Stimulated activated effector memory CD8-positive, alpha-beta T cell treated with anti-CD3 and anti-CD28 coated beads, Interleukin-12 subunit alpha, Interleukin-12 subunit beta, amount 100 ng/mL, for 72 hours (primary cell): ENCODE results near the gene DPF3.

Experiments used
- ATAC-seq: fragments of 150-1000 bp; cut with Tn5 transposase; 2 replicates; pipeline ENCODE4 v1.10.0; 2021
- DNase-seq, 2 donors: peaks; one replicate each; pipeline ENCODE4 v3.0.0; 2021 to 2022; ENCODE audit warnings: low spot score in 2 of 2
- H3K27ac Mint-ChIP-seq: one replicate; pipeline ENCODE4 v1.8.0; 2022; ENCODE audit warnings: mild to moderate bottlenecking, mixed read lengths
- H3K36me3 Mint-ChIP-seq: one replicate; pipeline ENCODE4 v1.8.0; 2022; ENCODE audit warnings: mild to moderate bottlenecking, mixed read lengths
- H3K4me1 Mint-ChIP-seq: one replicate; pipeline ENCODE4 v1.8.0; 2022; ENCODE audit warnings: mixed read lengths
- H3K4me3 Mint-ChIP-seq: one replicate; pipeline ENCODE4 v1.8.0; 2022; ENCODE audit warnings: mild to moderate bottlenecking, mixed read lengths
- H3K9me3 Mint-ChIP-seq: one replicate; pipeline ENCODE4 v1.8.0; 2022; ENCODE audit warnings: mixed read lengths

The DPF3 gene

DNA sequence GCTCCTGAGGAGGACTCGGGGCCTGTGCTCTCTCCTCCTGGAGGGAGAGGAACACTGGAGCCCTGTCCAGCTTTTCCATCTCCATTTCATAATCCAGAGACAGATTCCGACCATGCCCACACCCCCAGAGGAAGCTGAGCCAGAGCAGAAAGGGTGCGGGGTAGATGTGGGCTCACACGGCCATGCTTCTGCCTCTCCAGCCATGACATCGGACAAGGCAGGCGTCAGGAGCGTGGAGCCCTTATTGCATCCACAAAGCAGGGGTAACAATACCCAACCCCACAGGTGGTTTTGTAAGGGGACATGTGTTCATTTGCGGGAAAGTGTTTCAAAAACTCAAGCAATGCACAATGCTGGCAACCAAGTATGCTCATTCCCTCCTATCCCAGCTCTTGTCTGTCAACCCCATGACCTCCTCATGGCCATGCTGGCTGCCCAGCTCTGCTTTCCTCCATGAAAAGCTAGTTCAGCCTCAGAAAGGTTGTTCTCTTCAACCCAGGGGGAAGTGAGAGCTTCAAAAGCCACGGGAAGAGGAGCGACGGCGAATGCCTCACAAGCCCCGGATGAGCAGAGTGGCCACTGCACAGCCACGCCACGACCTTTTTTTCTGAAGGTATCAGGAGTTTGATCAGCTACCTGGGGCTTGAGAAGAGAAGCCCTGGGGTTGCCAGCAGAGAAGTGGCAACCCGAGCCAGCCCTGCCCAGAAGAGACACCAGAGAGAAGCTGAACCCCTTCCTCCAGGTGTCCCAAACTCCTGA lies 161.7 kb downstream of the DPF3 start:
- no peak for ATAC-seq
- Mint-ChIP-seq H3K9me3 (no peaks in the 10 kb centered on the region), H3K27ac (peak overlapping the region; percentile 51)

DNA sequence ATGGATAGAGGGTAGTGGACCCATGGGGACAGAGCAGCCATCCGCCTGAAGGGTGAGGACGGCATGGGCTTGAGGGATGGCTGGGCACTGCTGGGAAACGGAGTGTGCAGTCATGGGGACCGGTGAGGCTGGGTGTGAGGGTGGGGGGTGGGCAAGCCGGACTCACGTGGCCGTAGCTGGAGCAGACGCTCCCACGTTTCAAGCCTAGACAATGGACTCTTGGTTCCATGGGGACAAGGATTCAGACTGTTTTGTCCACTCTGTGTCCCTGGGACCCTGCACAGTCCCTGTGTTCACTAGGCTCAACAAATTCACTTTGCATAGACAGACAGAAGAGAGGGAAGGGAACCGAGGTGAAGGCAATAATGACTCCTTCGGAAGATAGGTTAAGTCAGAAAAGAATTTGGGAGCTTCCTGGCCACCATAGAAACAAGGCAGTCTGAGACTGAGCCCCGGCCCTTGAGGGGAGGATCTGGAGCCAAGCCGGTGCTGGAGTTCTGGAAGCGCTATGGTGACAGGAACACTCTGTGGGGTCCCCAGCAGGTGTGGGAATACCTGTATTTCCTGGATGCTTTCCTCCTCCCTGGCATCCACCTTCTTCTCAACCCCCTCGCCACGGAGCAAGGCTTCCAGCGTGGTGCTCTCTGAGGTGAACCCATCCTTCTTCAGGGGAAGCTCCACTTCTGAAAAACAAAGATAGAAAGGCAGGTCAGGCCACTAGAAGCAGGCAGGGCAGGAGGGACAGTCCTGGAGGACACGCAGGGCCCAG lies 162.5 kb downstream of the DPF3 start:
- Mint-ChIP-seq H3K4me1 (peaks cover 6% of the 10 kb centered on the region), H3K4me3 (no peak overlapping the region), H3K9me3 (no peaks in the 10 kb centered on the region), H3K36me3 (no peaks in the 10 kb centered on the region), H3K27ac (no peak overlapping the region)
- DNase-seq = no peak
- no peak for ATAC-seq

More for the DNA sequence above, 161.7 kb downstream of the DPF3 start:
- Mint-ChIP-seq H3K4me1 (peaks cover 6% of the 10 kb centered on the region), H3K36me3 (no peaks in the 10 kb centered on the region), H3K4me3 (no peak overlapping the region)
- no peak for DNase-seq

DNA sequence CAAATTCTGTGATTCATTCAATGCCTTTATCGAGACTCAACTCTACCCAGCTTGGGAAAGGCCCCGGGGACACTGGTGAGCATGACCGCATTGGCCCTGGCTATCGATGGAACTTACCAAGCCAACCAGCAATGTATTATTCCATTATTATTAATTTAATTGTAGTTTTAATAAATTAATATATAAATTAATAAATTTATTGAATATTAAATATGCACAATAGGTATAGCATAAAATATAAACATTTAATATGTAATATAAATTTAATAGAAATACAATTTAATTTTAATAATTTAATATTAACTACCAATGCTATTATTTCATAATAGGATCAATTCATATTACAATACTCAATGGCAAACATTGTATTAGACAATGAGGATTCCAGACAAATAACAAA lies 163.4 kb downstream of the DPF3 start:
- no peaks in the 10 kb centered on the region for H3K9me3 Mint-ChIP-seq
- no peak for DNase-seq
- H3K4me3 Mint-ChIP-seq = no peak overlapping the region
- no peak overlapping the region for H3K27ac Mint-ChIP-seq
- H3K4me1 Mint-ChIP-seq = peaks cover 6% of the 10 kb centered on the region
- no peak for ATAC-seq
- H3K36me3 Mint-ChIP-seq = no peaks in the 10 kb centered on the region

DNA sequence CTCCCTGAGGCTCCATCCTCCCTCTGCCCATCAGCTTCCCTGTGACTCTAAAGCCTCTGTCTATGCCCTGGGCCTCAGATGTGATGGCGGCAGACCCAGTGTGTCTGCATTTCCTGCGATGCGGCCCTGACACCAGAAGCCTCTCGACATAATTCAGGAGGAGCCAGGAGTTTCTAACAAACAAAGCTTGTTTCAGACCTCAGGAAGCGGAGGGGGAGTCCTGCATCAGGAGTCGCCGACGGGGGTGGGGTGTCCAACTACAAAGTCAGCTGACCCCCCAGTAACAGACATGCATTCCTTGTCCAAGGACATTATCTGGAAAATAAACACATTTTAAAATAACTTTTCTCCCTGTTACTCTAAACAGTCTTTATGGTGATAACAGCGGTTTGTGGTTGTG lies 167.5 kb downstream of the DPF3 start:
- no peaks in the 10 kb centered on the region for H3K36me3 Mint-ChIP-seq
- no peak overlapping the region for H3K27ac Mint-ChIP-seq
- ATAC-seq (no peak), DNase-seq (no peak)
- H3K4me1 Mint-ChIP-seq = no peaks in the 10 kb centered on the region
- no peak overlapping the region for H3K4me3 Mint-ChIP-seq
- H3K9me3 Mint-ChIP-seq = no peaks in the 10 kb centered on the region

DNA sequence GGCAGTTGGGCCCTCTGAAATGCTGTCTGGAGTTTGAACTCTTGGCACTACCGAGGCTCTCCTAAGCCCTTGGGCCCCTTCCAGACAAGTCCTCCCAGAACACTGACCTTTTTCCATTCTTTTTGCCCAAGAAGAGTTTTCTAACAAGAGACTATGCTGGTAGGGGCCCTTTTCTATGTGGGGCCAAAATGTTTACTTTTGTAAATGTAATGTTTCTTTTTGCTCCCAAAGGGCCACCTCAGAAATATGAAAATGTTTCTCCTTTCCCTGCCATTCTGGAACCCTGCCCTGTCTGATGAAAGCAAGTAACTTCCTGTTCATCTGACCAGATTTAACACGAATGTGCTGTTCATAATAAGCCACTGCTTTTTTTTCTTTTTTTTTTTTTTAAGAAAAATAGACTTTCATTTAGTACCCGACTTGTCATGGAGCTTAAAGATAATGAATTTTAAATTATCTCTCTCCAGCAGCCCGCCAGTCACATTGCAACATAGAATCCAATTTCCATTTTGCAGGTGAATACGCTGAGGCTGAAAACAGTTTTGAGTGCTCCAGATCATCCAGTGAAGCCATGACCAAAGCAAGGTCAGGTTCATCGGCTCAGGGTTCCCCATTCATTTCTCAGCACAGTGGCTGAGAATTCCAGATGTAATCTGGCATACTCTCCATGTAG lies 169.9 kb downstream of the DPF3 start:
- no peak overlapping the region for H3K27ac Mint-ChIP-seq
- H3K4me1 Mint-ChIP-seq = no peaks in the 10 kb centered on the region
- no peak overlapping the region for H3K4me3 Mint-ChIP-seq
- no peaks in the 10 kb centered on the region for H3K36me3 Mint-ChIP-seq
- no peak for DNase-seq
- H3K9me3 Mint-ChIP-seq = no peaks in the 10 kb centered on the region
- ATAC-seq = no peak

DNA sequence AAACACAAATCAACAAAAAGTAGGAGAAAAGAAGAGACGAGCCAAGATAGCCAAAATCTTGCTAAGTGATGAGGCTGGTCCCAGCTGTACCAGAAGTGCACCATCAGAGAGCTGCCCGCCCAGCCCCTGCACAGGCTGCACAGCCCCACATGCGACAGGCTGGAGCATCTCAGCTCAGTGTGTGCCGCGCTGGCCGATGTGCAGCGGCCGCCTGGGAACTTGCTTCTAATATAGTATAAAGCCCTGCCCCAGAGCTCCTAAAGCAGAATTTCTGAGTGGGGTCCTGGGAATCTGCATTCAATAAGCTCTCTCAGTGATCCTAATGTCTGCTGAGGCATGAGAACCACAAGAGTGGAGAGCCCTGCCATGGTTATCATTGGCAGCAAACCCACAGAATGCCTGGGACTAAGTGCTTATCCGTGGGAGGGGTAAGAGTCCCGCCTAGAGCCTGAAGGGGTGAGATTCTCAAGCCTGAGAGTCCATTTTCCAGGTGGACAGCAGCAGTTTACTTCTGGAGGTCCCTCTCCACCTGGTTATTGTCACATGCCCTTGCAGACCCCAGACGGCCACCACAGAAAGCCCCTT lies 171.6 kb downstream of the DPF3 start:
- Mint-ChIP-seq H3K4me1 (peaks cover 5% of the 10 kb centered on the region), H3K36me3 (no peaks in the 10 kb centered on the region), H3K9me3 (no peaks in the 10 kb centered on the region), H3K27ac (no peak overlapping the region), H3K4me3 (no peak overlapping the region)
- ATAC-seq (no peak), DNase-seq (no peak)

DNA sequence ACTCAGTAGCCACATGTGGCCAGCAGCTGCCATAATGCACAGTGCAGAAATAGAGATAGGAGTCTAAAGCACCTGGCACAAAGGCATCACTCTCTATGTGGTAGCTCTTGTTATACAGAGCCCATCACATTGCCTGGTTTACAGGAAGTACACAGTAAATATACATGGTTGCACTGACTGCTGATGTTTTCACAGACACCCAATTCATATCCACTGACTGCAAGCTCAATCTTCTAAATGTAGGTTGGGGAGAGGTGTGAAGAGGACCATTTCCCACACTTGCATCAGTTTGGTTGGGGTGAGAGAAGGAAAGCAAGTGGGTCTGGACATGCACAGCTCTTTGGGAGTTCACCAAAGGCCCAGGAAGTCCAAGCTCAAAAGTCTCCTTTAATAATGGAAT lies 172.8 kb downstream of the DPF3 start:
- ATAC-seq = no peak
- H3K27ac Mint-ChIP-seq = no peak overlapping the region
- peaks cover 17% of the 10 kb centered on the region for H3K4me1 Mint-ChIP-seq
- no peak for DNase-seq
- H3K36me3 Mint-ChIP-seq = no peaks in the 10 kb centered on the region
- no peak overlapping the region for H3K4me3 Mint-ChIP-seq
- no peaks in the 10 kb centered on the region for H3K9me3 Mint-ChIP-seq

DNA sequence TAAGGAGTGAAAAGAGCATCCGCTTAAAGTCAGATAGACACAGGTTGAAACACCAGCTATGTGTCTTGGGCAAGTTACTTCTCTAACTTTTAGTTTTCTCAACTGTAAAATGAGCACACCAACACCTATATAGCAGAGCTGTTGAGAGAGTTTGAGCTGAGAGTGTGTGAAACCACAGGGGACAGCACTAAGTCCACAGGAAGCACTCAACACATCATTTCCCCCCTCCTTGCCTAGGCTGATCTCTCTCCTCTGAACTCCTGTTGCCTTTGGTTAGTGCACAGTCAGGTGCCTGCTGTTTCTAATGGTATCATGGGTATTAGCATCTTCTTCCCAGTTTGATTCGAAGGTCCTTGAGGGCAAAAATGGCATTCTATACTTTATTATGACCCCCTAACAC lies 176.7 kb downstream of the DPF3 start:
- ATAC-seq = peak; percentile 76
- DNase-seq = no peak
- Mint-ChIP-seq H3K9me3 (no peaks in the 10 kb centered on the region), H3K4me1 (peaks cover 49% of the 10 kb centered on the region), H3K36me3 (no peaks in the 10 kb centered on the region), H3K27ac (peak overlapping the region; percentile 80), H3K4me3 (peak overlapping the region; percentile 24)

DNA sequence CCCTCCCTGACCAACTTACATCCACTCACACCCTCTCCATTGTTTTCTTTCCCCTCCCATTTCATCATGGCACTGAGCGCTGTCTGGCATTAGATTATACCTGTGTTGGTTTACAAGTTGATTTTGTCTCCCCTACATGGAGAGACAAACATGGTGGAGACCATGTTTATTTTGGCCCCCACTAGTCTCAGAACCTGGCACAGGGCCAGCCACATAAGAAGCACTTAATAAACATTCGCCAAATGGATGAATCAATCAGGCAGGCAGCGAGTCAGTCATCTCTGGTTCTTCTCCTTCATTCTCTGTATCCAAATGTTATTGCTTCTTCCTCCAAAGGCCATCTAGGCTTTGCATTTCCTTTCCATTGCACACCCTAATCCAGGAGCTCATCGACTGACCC lies 177.4 kb downstream of the DPF3 start:
- H3K4me1 Mint-ChIP-seq = peaks cover 53% of the 10 kb centered on the region
- H3K27ac Mint-ChIP-seq = peak overlapping the region; percentile 80
- DNase-seq = no peak
- H3K36me3 Mint-ChIP-seq = no peaks in the 10 kb centered on the region
- no peaks in the 10 kb centered on the region for H3K9me3 Mint-ChIP-seq
- no peak for ATAC-seq
- peak overlapping the region; percentile 24 for H3K4me3 Mint-ChIP-seq

DNA sequence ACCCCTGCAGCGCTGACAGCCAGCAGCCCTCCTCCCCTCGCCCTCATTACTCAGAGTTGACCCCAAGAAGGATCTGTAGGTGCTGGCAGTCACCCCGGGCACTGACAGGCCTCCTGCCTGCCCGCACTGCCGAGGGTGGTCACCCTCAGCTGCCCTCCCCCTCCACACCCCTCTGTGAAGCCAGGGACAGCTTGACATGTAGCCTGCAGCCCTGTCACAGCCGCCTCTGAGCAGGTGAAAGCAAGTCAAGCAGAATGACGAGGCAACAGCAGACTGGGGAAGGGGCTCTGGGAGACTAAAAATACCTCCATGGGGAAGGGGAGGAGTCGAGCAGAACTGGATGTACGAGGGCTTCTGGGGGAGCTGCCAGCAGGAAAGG lies 178.1 kb downstream of the DPF3 start:
- H3K4me3 Mint-ChIP-seq = no peak overlapping the region
- no peaks in the 10 kb centered on the region for H3K36me3 Mint-ChIP-seq
- H3K4me1 Mint-ChIP-seq = peaks cover 53% of the 10 kb centered on the region
- DNase-seq (no peak), ATAC-seq (no peak)
- no peaks in the 10 kb centered on the region for H3K9me3 Mint-ChIP-seq
- H3K27ac Mint-ChIP-seq = peak overlapping the region; percentile 80

DNA sequence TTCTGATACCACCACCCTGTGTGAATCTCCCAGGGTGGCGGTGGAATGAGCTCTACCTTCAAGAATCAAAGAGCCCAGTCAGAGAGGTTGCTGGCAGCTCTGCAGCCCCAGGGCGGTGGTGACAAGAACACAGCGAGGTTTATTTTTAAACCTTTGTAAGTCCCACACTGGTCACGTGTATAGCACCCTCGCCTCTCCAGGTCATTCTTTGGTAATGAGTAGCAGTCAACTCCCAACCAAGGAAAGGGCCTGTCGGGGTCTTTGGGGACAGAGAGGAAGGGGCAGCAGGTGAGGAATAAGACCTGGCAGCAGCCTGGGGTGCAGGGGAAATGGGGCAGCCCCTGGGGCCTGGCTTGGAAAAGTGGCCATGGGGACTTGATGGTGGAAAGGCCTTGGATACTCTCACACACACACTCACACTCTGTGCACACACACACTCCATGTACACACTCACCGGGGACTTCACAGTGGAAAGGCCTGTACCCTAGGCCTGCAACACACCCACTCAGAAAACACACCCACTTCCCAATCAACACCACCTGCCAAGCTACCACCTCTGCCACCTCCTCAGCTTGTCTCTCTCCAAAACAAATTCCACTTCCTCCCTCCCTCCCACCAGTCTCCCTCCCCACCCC lies 178.6 kb downstream of the DPF3 start:
- Mint-ChIP-seq H3K36me3 (no peaks in the 10 kb centered on the region), H3K4me3 (peak overlapping the region; percentile 62), H3K4me1 (peaks cover 53% of the 10 kb centered on the region), H3K27ac (peak overlapping the region; percentile 65), H3K9me3 (no peaks in the 10 kb centered on the region)
- ATAC-seq = peak; percentile 38
- no peak for DNase-seq

DNA sequence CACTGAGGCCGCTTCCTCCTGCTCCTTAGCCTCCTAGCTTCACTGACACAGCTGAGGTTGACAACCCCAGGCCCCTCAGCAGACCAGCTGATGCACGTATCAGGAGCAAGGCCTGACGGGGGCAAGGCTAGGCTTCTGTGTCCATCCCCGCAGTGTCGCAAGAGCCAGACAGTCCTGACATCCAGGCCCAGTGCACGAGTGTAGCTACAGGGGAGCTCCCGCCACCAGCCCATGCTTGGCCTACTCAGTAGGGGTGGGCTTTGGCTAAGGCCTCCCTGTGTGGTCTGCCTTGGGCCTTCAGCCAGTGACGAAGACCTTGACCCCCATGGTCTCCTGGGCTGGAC lies 179.1 kb downstream of the DPF3 start:
- Mint-ChIP-seq H3K9me3 (no peaks in the 10 kb centered on the region), H3K27ac (peak overlapping the region; percentile 65), H3K4me1 (peaks cover 53% of the 10 kb centered on the region), H3K4me3 (peak overlapping the region; percentile 62), H3K36me3 (no peaks in the 10 kb centered on the region)
- DNase-seq (no peak), ATAC-seq (no peak)

DNA sequence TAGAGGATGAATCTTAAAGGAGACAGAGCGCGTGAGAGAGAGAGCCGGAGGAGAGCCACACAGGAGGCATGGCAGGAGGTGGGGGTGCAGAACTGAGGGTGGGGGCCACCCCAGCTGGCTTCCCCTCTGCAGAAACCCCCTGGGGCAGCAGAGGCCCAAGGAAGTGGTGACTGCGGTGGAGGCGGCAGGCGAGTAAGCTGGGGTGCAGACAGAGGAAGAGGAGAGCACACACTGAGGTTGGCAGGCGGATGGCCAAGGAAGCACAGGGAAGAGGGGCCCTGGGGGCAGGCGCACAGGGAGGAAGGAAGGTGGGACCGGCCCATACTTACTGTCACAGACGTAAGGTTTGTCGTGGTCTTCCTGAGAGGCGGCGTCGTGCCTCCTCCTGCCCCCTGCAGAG lies 179.8 kb downstream of the DPF3 start:
- DNase-seq (peak; percentile 21 to 75), ATAC-seq (peak; percentile 78)
- peak overlapping the region; percentile 65 for H3K27ac Mint-ChIP-seq
- H3K9me3 Mint-ChIP-seq = no peaks in the 10 kb centered on the region
- peaks cover 53% of the 10 kb centered on the region for H3K4me1 Mint-ChIP-seq
- no peaks in the 10 kb centered on the region for H3K36me3 Mint-ChIP-seq
- H3K4me3 Mint-ChIP-seq = peak overlapping the region; percentile 62

DNA sequence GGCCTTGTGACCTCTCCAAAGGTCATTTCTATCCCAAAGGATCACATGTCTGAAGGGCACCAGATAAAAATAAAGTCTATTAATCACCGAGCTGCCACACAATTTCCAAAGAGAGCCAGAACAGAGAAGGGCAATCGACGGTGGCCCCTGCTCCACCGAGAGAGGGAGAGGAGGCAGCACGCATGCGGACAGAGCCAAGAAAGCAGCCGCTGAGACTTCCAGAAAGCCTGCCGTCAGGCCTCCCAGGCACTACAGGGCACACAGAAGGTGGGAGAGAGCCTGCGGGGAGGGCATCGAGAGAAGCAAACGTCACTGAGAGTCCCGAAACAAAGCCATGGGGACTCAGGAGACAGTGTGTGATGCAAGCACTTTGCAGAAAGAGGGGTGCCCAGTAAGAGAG lies 182.0 kb downstream of the DPF3 start:
- H3K36me3 Mint-ChIP-seq = no peaks in the 10 kb centered on the region
- peak overlapping the region; percentile 18 for H3K27ac Mint-ChIP-seq
- H3K4me3 Mint-ChIP-seq = no peak overlapping the region
- no peak for ATAC-seq
- DNase-seq = no peak
- peaks cover 44% of the 10 kb centered on the region for H3K4me1 Mint-ChIP-seq
- no peaks in the 10 kb centered on the region for H3K9me3 Mint-ChIP-seq

DNA sequence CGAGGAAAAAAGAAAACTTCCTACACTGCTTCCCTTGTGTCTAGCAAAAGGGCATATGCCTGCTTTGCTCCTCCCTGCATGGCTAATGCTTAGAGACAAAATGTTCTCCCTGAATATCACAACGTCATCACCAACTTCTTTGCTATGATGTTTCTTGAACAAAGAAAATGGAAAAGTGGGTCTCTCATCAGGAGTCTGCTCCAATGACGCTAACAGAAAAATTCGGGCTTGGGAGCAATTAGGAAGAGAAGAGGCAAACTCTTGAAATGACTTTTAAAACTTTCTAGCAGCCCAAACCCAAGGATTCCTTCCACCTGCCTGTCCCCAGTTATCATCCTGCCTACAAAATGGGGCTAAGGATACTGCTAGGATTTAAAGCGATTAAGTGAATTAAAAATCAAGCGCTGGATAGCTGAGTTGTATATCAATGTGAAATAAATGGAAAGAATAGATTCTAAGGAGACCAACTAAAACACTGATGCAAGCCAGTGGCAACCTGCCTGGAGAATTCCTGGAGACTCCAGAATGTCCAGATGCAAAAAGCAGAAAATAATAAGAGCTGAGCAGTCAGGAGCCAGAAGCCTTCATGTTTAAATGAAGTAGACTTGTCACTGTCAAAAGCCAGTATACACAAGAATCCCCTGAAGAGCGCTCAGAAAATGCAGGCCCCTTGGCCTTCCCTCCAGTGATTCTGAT lies 183.8 kb downstream of the DPF3 start:
- ATAC-seq (no peak), DNase-seq (no peak)
- Mint-ChIP-seq H3K9me3 (no peaks in the 10 kb centered on the region), H3K27ac (no peak overlapping the region), H3K4me1 (peaks cover 25% of the 10 kb centered on the region), H3K36me3 (no peaks in the 10 kb centered on the region), H3K4me3 (no peak overlapping the region)
